ENCODE data around the gene TRMT112.

- TF ChIP-seq POLR2A (IDR thresholded peaks at IDR 0.05; ENCODE audit: low read depth, low read length): peak; percentile 43
- peak; percentile 35; the same call in 1 of the 2 replicates for TF ChIP-seq POLR2AphosphoS5 (IDR thresholded peaks at IDR 0.05; ENCODE audit: low read depth, low read length)
- no peak; the same call in 1 of the 2 replicates for TF ChIP-seq TAF1 (IDR thresholded peaks at IDR 0.05; ENCODE audit: borderline replicate concordance, low read depth, low read length)
These were observed 14.4 kb upstream of the TRMT112 start for GRCh38 chr11:64331569-64332371.
